ENCODE measurements around the gene ACTR5.

- no peak for TF ChIP-seq CTCF (IDR thresholded peaks at IDR 0.05)
- no peak for TF ChIP-seq POLR2A (IDR thresholded peaks at IDR 0.05)
Measured at GRCh38 chr20:38700926-38701325, 47.3 kb upstream of the ACTR5 start.

Data from testis (tissue), 2 donors.